Activated naive CD8-positive, alpha-beta T cell treated with anti-CD3 and anti-CD28 coated beads, Interleukin-2, amount 50 U/mL, for 16 hours (primary cell): ENCODE data around the gene PWP1.

ENCODE experiments used
- DNase-seq: peaks from one replicate; pipeline ENCODE4 v3.0.0-alpha.2; 2020; ENCODE audit warnings: low read depth, low spot score

Gene PWP1

DNA sequence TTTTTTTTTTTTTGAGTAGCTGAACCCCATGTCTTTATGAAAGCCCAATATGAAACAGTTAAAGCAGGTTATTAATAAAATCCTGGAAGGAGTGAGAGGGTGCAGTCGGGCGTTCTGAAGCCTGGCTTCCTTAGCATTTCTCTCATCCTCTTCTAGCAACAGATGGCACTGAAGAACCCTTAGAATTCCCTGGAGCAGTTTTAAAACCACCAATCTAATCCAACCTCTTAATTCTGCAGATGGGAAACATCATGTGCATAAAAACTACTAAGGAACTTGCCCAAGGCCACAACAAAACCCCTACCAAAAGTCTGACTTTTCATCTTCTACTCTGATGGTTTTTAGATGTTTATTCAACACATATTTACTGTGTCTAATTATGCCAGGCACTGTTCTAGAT lies 50.2 kb downstream of the PWP1 start:
- no peak for DNase-seq

DNA sequence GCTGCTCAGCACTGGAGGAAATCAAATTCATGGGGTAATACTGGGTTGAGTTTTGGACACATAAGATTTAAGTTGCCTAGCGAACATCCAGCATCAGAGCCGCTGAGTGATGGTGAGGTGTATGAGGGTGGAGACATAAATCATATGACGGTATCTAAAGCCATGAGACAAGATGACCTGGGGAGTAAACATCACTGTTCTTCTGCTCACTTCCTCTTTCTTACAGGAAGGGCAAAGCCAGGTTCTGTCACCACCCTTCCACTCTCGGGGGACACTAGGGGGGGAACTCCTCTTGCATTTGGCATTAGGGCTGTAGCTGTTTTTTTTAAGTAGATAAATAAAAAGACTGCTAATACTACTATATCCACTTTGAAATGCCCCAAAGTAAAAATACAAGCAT lies 51.3 kb downstream of the PWP1 start:
- no peak for DNase-seq

DNA sequence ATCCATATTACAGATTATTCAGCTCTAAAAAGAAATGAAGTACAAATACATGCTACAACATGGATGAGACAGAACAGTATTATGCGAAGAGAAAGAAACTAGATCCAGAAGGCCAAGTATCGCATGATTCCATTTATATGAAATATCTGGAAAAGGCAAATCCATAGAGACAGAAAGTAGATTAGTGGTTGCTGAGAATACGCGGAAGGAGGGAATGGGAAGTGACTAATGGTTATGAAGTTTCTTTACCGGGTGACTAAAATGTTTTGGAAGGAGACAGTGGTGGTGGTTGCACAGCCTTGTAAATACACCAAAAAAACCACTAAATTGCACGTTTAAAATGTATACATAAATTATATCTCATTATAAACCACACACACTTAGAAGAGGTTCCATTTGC lies 62.9 kb downstream of the PWP1 start:
- DNase-seq = no peak

DNA sequence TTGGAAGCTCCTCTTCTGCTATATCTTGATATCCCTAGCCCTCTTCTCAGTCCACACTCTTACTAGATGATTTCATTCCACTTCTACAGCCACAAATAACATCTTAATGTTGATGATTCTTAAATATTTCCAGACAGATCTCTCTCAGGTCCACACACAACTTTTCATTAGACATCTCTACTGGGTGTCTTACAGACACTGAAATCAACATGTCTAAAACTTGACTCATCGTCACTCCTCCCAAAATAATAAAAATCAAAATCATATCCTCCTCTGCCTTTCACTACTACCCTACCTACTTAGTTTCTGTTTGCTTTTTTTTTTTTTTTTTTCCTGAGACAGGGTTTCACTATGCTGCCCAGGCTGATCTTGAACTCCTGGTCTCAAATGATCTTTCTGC lies 63.5 kb downstream of the PWP1 start:
- DNase-seq = no peak

DNA sequence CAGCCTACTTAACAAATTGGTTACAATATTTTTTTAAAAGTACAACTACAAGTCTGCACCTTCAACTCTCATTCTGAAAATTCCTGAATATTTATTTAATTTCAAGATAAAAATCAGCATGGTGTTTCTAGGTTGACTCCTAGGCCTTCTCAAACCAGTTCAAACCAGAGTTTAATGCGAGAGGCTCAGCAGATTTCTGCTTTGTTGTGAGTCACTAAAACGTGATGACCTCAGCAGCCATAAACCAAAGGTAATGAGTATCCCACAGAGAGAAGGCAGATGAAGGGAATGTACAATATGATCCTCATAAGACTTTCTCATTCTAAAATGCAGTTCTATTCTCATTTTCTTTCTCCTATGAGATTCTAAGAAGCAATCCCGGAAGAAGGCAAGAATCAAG lies 73.8 kb downstream of the PWP1 start:
- DNase-seq = no peak

DNA sequence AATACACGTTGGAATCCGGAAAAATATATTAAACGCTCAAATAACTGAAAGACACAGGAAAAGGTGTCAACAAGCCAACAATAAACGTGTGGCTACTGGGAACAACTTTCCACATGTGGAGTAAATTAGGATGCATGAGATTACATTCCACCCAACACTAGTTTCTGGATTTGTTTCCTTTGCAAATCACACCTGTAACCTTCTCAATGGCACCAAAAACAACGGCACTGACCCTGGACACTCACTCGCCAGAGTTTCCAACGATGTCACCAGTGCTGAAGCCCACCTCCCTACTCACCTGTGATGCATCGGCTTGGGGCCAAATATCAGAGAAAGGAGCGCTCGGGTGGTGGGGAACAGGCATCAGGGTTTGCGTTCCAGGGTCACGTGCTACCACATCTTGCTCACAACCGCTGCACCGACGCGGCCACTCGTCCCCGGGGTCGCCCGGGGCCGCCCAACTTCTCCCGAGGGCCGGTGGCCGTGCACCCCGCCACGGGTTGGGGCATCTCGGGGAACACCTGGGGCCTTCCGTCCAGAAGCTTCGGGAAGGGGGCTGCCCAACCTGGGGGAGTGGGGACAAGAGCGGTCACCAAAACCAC lies 74.7 kb downstream of the PWP1 start:
- no peak for DNase-seq

DNA sequence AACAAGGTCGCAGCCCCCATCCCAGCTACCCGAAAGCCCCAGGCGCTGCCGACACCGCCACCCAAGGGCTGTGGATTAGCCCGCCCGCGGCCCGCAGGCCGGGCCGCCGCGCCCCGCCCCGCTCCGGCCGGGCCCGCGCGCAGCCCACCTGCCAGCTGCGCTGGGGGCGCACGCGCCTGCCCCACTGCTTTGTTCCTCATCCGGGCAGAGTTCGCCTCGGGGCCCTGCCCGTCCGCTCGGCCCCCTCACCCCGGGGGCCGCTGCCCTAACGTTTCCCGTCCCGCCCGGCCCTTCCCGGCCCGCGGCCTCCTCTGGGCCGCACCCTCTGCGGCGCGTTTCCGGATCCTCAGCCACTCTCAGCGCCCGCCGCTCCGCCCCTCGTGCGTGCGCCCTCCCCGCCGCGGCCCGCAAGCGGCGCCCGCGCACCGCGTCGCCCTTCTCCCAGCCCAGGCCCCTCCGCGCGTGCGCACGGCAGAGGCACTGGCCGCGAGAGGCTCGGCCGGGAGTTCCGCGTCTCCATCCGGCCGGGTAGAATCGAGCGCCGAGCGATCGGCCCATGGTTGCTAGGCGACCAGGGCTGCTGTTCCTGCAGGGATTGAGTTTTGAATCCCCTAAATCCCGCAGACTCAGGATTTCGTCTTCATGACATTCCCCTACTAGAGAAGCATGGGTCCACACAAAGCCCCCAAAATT lies 75.4 kb downstream of the PWP1 start, which contains the start of gene PRDM4:
PRDM4 (minus strand) TSS at position 329 of the 693 bp plus-strand sequence. CDS start 622 bp downstream, outside the sequence.
- DNase-seq = peak; percentile 77

DNA sequence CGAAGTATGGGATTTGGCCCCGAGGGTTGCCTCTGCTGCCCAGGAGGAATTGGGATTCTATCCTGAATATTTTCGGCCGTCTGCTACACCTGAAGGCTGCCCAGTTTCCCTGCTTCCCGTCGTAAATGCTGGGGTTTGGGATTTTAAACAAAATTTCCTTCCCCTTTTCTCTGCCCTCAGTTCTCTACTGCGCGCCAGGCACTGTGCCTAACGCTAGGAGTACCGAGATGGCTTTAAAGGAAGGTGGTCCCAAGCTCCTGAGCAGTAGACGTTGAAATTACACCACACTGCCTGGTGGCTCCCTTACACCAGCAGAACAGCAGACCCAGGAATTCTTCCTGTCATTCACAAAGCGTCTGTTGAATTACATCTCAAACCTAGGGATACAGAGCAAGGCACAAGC lies 75.9 kb downstream of the PWP1 start:
- no peak for DNase-seq
